Stimulated activated CD8-positive, alpha-beta memory T cell treated with anti-CD3 and anti-CD28 coated beads, Interleukin-12 subunit alpha, Interleukin-12 subunit beta, amount 100 ng/mL, for 24 hours (primary cell): Measurements from ENCODE around the gene HERPUD2.
"Not testable (repeated sequence)": the region's sequence is repeated elsewhere in the genome, so short reads cannot be mapped to it uniquely, and the experiment has no call there.

ENCODE experiments used
- DNase-seq: peaks from one replicate; pipeline ENCODE4 v3.0.0-alpha.2; 2020; ENCODE audit errors: extremely low read depth

The HERPUD2 gene

GRCh38 chr7:35677582-35678356, 17.2 kb downstream of the HERPUD2 start:
- DNase-seq, result no peak

GRCh38 chr7:35676211-35676610, 18.7 kb downstream of the HERPUD2 start:
- no peak for DNase-seq

GRCh38 chr7:35670856-35671569, 23.9 kb downstream of the HERPUD2 start:
- DNase-seq, result no peak

- not testable (repeated sequence) for DNase-seq
These were observed 34.5 kb downstream of the HERPUD2 start for GRCh38 chr7:35660411-35660810.

GRCh38 chr7:35658606-35659201, 36.2 kb downstream of the HERPUD2 start:
- no peak for DNase-seq

GRCh38 chr7:35657125-35657524, 37.8 kb downstream of the HERPUD2 start:
- DNase-seq, result no peak

GRCh38 chr7:35654558-35654957, 40.4 kb downstream of the HERPUD2 start:
- DNase-seq, result not testable (repeated sequence)

- no peak for DNase-seq
These were observed 42.8 kb downstream of the HERPUD2 start for GRCh38 chr7:35652124-35652523.

- no peak for DNase-seq
These were observed 44.2 kb downstream of the HERPUD2 start for GRCh38 chr7:35650751-35651150.

GRCh38 chr7:35649711-35650110, 45.2 kb downstream of the HERPUD2 start:
- DNase-seq, result no peak

- no peak for DNase-seq
These were observed 46.6 kb downstream of the HERPUD2 start for GRCh38 chr7:35648367-35648766.

GRCh38 chr7:35647171-35647574, 47.8 kb downstream of the HERPUD2 start:
- DNase-seq, result no peak

GRCh38 chr7:35646289-35647023, 48.5 kb downstream of the HERPUD2 start:
- DNase-seq, result no peak

GRCh38 chr7:35645691-35646090, 49.2 kb downstream of the HERPUD2 start:
- no peak for DNase-seq

GRCh38 chr7:35630024-35630972, 64.6 kb downstream of the HERPUD2 start:
- no peak for DNase-seq

GRCh38 chr7:35624299-35625186, 70.4 kb downstream of the HERPUD2 start:
- DNase-seq, result no peak

GRCh38 chr7:35623381-35623780, 71.6 kb downstream of the HERPUD2 start:
- no peak for DNase-seq

GRCh38 chr7:35619863-35620262, 75.1 kb downstream of the HERPUD2 start:
- no peak for DNase-seq

- no peak for DNase-seq
These were observed 77.9 kb downstream of the HERPUD2 start for GRCh38 chr7:35617041-35617440.

- no peak for DNase-seq
These were observed 81.8 kb downstream of the HERPUD2 start for GRCh38 chr7:35613150-35613549.
